ENCODE measurements around the gene CRAMP1.

DNA sequence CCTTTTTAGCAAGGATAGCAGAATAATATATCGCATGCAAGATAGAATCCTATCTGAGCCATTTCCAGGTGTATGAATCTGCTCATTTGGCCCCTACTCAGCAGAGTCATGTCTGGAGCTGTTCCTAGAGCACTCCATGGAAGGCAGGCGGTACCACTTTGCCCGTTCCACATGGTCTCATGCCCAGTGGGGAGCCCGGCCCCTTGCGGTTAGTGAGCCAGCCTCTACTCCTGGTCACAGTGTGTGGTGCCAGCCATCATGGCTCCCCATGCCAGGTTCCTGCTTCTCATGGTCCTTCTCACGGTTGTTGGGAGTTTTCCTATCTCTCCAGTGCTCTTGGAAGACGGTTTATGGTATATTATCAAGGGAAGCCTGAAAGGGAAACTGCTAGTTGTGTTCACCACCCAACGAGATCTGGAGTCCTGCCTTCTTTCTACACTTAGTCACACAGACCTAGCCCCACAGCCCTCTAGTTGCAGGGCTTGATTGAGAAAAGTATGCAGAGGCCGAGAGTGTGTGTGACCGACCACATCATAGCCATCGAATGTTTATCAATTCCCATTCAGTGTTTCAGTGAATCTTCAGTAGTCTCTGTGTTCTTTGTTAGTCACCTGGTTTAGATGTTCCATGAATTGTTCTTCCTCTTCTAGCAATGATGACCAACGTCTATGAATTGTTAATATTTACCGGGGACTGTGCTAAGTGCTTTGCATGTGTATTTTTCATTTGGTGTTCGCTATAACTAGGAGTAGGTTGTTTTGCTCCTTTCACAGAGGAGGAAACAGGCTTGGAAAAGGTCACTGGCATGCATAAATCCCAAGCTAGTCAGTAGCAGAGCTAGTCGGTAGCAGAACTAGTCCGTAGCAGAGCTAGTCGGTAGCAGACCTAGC lies 75.5 kb downstream of the CRAMP1 start:
- TF ChIP-seq POLR2AphosphoS5 (IDR thresholded peaks at IDR 0.05; ENCODE audit: low read depth) (no peak), SPI1 (IDR thresholded peaks at IDR 0.05; ENCODE audit: borderline replicate concordance, low read depth) (no peak)
- TF ChIP-seq, protein P1, sequence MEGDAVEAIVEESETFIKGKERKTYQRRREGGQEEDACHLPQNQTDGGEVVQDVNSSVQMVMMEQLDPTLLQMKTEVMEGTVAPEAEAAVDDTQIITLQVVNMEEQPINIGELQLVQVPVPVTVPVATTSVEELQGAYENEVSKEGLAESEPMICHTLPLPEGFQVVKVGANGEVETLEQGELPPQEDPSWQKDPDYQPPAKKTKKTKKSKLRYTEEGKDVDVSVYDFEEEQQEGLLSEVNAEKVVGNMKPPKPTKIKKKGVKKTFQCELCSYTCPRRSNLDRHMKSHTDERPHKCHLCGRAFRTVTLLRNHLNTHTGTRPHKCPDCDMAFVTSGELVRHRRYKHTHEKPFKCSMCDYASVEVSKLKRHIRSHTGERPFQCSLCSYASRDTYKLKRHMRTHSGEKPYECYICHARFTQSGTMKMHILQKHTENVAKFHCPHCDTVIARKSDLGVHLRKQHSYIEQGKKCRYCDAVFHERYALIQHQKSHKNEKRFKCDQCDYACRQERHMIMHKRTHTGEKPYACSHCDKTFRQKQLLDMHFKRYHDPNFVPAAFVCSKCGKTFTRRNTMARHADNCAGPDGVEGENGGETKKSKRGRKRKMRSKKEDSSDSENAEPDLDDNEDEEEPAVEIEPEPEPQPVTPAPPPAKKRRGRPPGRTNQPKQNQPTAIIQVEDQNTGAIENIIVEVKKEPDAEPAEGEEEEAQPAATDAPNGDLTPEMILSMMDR (IDR thresholded peaks at IDR 0.05; ENCODE audit: insufficient read depth, low read length): no peak

Data from HL-60 (cell line).